HCT116 (cell line): ENCODE results near the gene FANCD2. TPM values are rescaled to one million over a fixed set of nuclear protein-coding genes. Genes with fewer than 3 reads are reported as not detected.

Source experiments
- ATAC-seq: fragments of 200-7000 bp; cut with Tn5 transposase; 2 replicates; pipeline ENCODE4 v1.9.1; 2020; ENCODE audit warnings: mild to moderate bottlenecking, moderate library complexity
- BruUV-seq: library from RNA; stranded (reverse); fragments of 400-500 nt; replicated peaks from 2 replicates; lab custom pipeline; 2021; lab: Mats Ljungman, UMichigan
- CTCF ChIA-PET: fragments of 300-600 bp; sonication (Branson Sonifier 250); formaldehyde crosslinking; loops from one replicate; lab custom pipeline; 2021; ENCODE audit warnings: antibody characterized with exemption; lab: Charles Lee
- POLR2A ChIA-PET: fragments of 300-600, 350-600 bp; sonication (Branson Sonifier 250); formaldehyde crosslinking; loops from one replicate; lab custom pipeline; 2021; ENCODE audit warnings: antibody characterized with exemption; lab: Charles Lee
- RAD21 ChIA-PET, 2 experiments: fragments of 300-600 bp; sonication (Branson Sonifier 250); formaldehyde crosslinking; loops; one replicate each; lab custom pipeline; 2023; ENCODE audit warnings: low total read pairs in 2 of 2; ENCODE audit not compliant: uncharacterized antibody in 2 of 2, unreplicated experiment in 2 of 2, low non-redundant PET in 1 of 2; lab: Charles Lee
- DNase-seq: peaks from one replicate; pipeline ENCODE4 v3.0.0-alpha.2; 2010; ENCODE audit warnings: low read depth, low spot score
- H2AFZ ChIP-seq: fragments of 200-600 bp; shearing (Covaris generic), sonication (generic); 2 replicates; pipeline ENCODE4 v1.6.1; 2017; ENCODE audit warnings: low read depth, mixed run types, mixed read lengths, antibody characterized with exemption, low read length; ENCODE audit not compliant: poor library complexity, severe bottlenecking
- H3K27ac ChIP-seq: 2 replicates; pipeline ENCODE4 v1.5.1; 2012; ENCODE audit warnings: low read depth, low read length
- H3K27me3 ChIP-seq: fragments of 200-600 bp; sonication (generic); 2 replicates; pipeline ENCODE4 v1.6.1; 2016; ENCODE audit warnings: mixed run types, low read length, mixed read lengths; ENCODE audit not compliant: insufficient read depth
- H3K36me3 ChIP-seq, 2 experiments: fragments of 200-500 bp in 1 of 2; fragments of 200-600 bp in 1 of 2; sonication (Bioruptor generic) in 1 of 2; sonication (generic) in 1 of 2; 2 replicates each; pipeline versions ENCODE4 v1.5.1 to v1.6.1; 2014 to 2016; ENCODE audit warnings: low read length in 2 of 2, inconsistent platforms in 1 of 2, mixed read lengths in 1 of 2, mixed run types in 1 of 2; ENCODE audit not compliant: insufficient read depth in 2 of 2, control insufficient read depth in 1 of 2
- H3K4me1 ChIP-seq, 2 experiments: fragments of 200-600 bp in 1 of 2; sonication (generic) in 1 of 2; 2 replicates each; pipeline versions ENCODE4 v1.5.1 to v1.6.1; 2012 to 2017; ENCODE audit warnings: low read length in 2 of 2, inconsistent platforms in 1 of 2, mild to moderate bottlenecking in 1 of 2, mixed read lengths in 1 of 2, mixed run types in 1 of 2, moderate library complexity in 1 of 2; ENCODE audit not compliant: insufficient read depth in 2 of 2, control insufficient read depth in 1 of 2
- H3K4me2 ChIP-seq: fragments of 200-600 bp; sonication (generic); 2 replicates; pipeline ENCODE4 v1.6.1; 2017; ENCODE audit warnings: mixed run types, low read length, mixed read lengths
- H3K4me3 ChIP-seq, 2 experiments: fragments of 200-600 bp in 1 of 2; sonication (generic) in 1 of 2; replicated peaks in 1 of 2; 2 replicates each; pipeline ENCODE4 v1.5.1; 2011 to 2016; ENCODE audit warnings: low read length in 2 of 2, control low read depth in 1 of 2, low read depth in 1 of 2, mild to moderate bottlenecking in 1 of 2, mixed read lengths in 1 of 2, mixed run types in 1 of 2
- H3K79me2 ChIP-seq: fragments of 200-600 bp; sonication (generic); 2 replicates; pipeline ENCODE4 v1.6.1; 2017; ENCODE audit warnings: mild to moderate bottlenecking, mixed run types, low read length, moderate library complexity, mixed read lengths; ENCODE audit not compliant: insufficient read depth
- H3K9ac ChIP-seq: fragments of 200-600 bp; sonication (generic); 2 replicates; pipeline ENCODE4 v1.6.1; 2016; ENCODE audit warnings: low read length, mixed read lengths
- H3K9me2 ChIP-seq: fragments of 200-600 bp; sonication (generic), shearing (Covaris generic); 2 replicates; pipeline ENCODE4 v1.6.1; 2017; ENCODE audit warnings: mixed run types, mild to moderate bottlenecking, moderate library complexity; ENCODE audit not compliant: insufficient read depth
- H3K9me3 ChIP-seq, 2 experiments: fragments of 200-500 bp in 1 of 2; fragments of 200-600 bp in 1 of 2; sonication (Bioruptor generic) in 1 of 2; sonication (generic) in 1 of 2; 2 replicates each; pipeline ENCODE4 v1.6.1; 2014 to 2017; ENCODE audit warnings: low read length in 2 of 2, mixed read lengths in 2 of 2, inconsistent platforms in 1 of 2, low read depth in 1 of 2, mild to moderate bottlenecking in 1 of 2, mixed run types in 1 of 2, moderate library complexity in 1 of 2; ENCODE audit not compliant: control insufficient read depth in 1 of 2, insufficient read depth in 1 of 2
- H4K20me1 ChIP-seq: fragments of 200-600 bp; sonication (generic), shearing (Covaris generic); 2 replicates; pipeline ENCODE4 v1.6.1; 2017; ENCODE audit warnings: mixed run types, mild to moderate bottlenecking, moderate library complexity; ENCODE audit not compliant: insufficient read depth
- ATF3 ChIP-seq: IDR thresholded peaks from 2 replicates; pipeline ENCODE4 v1.6.1; 2012
- CEBPB ChIP-seq: IDR thresholded peaks from 2 replicates; pipeline ENCODE4 v1.6.1; 2012; ENCODE audit warnings: low read depth
- EGR1 ChIP-seq: IDR thresholded peaks from 2 replicates; pipeline ENCODE4 v1.6.1; 2012; ENCODE audit warnings: low read depth
- ELF1 ChIP-seq: IDR thresholded peaks from 2 replicates; pipeline ENCODE4 v1.6.1; 2012; ENCODE audit warnings: low read depth, borderline replicate concordance
- EZH2 ChIP-seq: fragments of 200-600 bp; sonication (generic); IDR thresholded peaks from 2 replicates; pipeline ENCODE4 v1.6.1; 2017; ENCODE audit warnings: antibody characterized with exemption, mixed run types
- FOSL1 ChIP-seq: IDR thresholded peaks from 2 replicates; pipeline ENCODE4 v1.6.1; 2012; ENCODE audit warnings: low read depth
- JUND ChIP-seq: IDR thresholded peaks from 2 replicates; pipeline ENCODE4 v1.6.1; 2012
- MAX ChIP-seq: IDR thresholded peaks from 2 replicates; pipeline ENCODE4 v1.6.1; 2012
- POLR2A ChIP-seq: IDR thresholded peaks from 2 replicates; pipeline ENCODE4 v1.7.0; 2011; ENCODE audit warnings: borderline replicate concordance; ENCODE audit not compliant: insufficient read depth, insufficient read length; ENCODE audit errors: extremely low read depth
- POLR2AphosphoS5 ChIP-seq: IDR thresholded peaks from 2 replicates; pipeline ENCODE4 v1.6.1; 2011; ENCODE audit warnings: mild to moderate bottlenecking, low read depth, low read length, moderate library complexity
- RAD21 ChIP-seq: IDR thresholded peaks from 2 replicates; pipeline ENCODE4 v1.6.1; 2012; ENCODE audit warnings: low read depth, mild to moderate bottlenecking
- REST ChIP-seq: IDR thresholded peaks from 2 replicates; pipeline ENCODE4 v1.6.1; 2012; ENCODE audit warnings: low read depth
- SRF ChIP-seq: IDR thresholded peaks from 2 replicates; pipeline ENCODE4 v1.6.1; 2012; ENCODE audit warnings: low read depth
- TCF7L2 ChIP-seq: IDR thresholded peaks from 2 replicates; pipeline ENCODE4 v1.7.0; 2011; ENCODE audit warnings: borderline replicate concordance, inconsistent platforms; ENCODE audit not compliant: insufficient read depth, insufficient read length; ENCODE audit errors: extremely low read depth
- YY1 ChIP-seq: IDR thresholded peaks from 2 replicates; pipeline ENCODE4 v1.6.1; 2011; ENCODE audit warnings: low read length, low read depth, moderate library complexity, mild to moderate bottlenecking; ENCODE audit not compliant: insufficient replicate concordance; ENCODE audit errors: extremely low read depth
- ZBTB33 ChIP-seq: IDR thresholded peaks from 2 replicates; pipeline ENCODE4 v1.6.1; 2011; ENCODE audit warnings: mild to moderate bottlenecking, low read length, moderate library complexity; ENCODE audit not compliant: insufficient replicate concordance; ENCODE audit errors: extremely low read depth
- ZFX ChIP-seq: fragments of 450-650 bp; IDR thresholded peaks from 2 replicates; pipeline ENCODE4 v1.6.1; 2017
- ZNF274 ChIP-seq: fragments of 200-500 bp; sonication (Bioruptor generic); IDR thresholded peaks from 2 replicates; pipeline ENCODE4 v1.6.1; 2014; ENCODE audit warnings: mild to moderate bottlenecking, low read depth, low read length, inconsistent platforms
- intact Hi-C: fragments of 100-400 bp; cut with micrococcal nuclease; formaldehyde crosslinking; loops from 2 replicates; pipeline ENCODE4 v1.10.0; 2022
- total RNA-seq: library from RNA; stranded (reverse); gene quantifications from one replicate; pipeline ENCODE4 v1.2.1, GENCODE V29; 2021; ENCODE audit not compliant: unreplicated experiment

FANCD2 gene
- total RNA-seq, 1 experiment from 2014 or later: 50.0 TPM

GRCh38 chr3:10145685-10146084 is 119.4 kb downstream of the FANCD2 start:
- Histone ChIP-seq H3K79me2 (peaks cover 84% of the 10 kb centered on the region), H3K36me3 (peaks cover 11 to 31% of the 10 kb centered on the region in 2 experiments; a peak in 3 of 4 replicates), H3K4me1 (peaks cover 4 to 22% of the 10 kb centered on the region in 2 experiments; a peak in 3 of 4 replicates), H3K9me2 (no peaks in the 10 kb centered on the region), H3K4me3 (no peak overlapping the region), H4K20me1 (peaks cover 3% of the 10 kb centered on the region; the same call in 1 of the 2 replicates), H3K9ac (no peak overlapping the region), H3K27me3 (no peaks in the 10 kb centered on the region), H3K4me2 (no peak overlapping the region), H3K27ac (no peak overlapping the region), H3K9me3 (no peaks in the 10 kb centered on the region), H2AFZ (no peak overlapping the region)
- RAD21 ChIA-PET: no interaction called here
- ATAC-seq (no peak), DNase-seq (no peak)
- POLR2A ChIA-PET: no interaction called here
- no TSS peak for BruUV-seq
- TF ChIP-seq MAX (no peak), TCF7L2 (no peak), POLR2AphosphoS5 (no peak), RAD21 (no peak), YY1 (no peak), FOSL1 (no peak), REST (no peak), JUND (no peak), CEBPB (no peak), POLR2A (no peak), ZBTB33 (no peak), SRF (no peak), ELF1 (no peak), ZNF274 (no peak), EGR1 (no peak), ZFX (no peak), EZH2 (no peak), ATF3 (no peak)
- CTCF ChIA-PET: no interaction called here
- intact Hi-C loops: no loop called here
